ENCODE results near the gene TASP1.
A peak's percentile ranks its signal among the peaks of the same experiment; 100 is the strongest.

The TASP1 gene

DNA sequence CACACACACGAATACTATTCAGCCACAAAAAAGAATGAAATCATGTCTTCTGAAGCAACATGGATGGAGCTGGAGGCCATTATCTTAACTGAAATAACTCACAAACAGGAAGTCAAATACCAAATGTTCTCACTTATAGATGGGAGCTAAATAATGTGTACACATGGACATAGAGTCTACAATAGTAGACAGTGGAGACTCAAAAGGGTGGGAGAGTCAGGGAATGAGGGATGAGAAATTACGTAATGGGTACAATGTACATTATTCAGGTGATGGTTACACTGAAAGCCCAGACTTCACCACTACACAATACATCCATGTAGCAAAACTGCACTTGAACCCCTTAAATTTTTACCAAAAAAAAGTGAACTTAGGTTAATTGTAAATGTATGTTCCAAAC lies 160.4 kb downstream of the TASP1 start:
- TF ChIP-seq, protein P1, sequence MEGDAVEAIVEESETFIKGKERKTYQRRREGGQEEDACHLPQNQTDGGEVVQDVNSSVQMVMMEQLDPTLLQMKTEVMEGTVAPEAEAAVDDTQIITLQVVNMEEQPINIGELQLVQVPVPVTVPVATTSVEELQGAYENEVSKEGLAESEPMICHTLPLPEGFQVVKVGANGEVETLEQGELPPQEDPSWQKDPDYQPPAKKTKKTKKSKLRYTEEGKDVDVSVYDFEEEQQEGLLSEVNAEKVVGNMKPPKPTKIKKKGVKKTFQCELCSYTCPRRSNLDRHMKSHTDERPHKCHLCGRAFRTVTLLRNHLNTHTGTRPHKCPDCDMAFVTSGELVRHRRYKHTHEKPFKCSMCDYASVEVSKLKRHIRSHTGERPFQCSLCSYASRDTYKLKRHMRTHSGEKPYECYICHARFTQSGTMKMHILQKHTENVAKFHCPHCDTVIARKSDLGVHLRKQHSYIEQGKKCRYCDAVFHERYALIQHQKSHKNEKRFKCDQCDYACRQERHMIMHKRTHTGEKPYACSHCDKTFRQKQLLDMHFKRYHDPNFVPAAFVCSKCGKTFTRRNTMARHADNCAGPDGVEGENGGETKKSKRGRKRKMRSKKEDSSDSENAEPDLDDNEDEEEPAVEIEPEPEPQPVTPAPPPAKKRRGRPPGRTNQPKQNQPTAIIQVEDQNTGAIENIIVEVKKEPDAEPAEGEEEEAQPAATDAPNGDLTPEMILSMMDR (conservative IDR thresholded peaks at IDR 0.05; ENCODE audit: low read depth, low read length): no peak
- no peak for DNase-seq (ENCODE audit: low read depth)
- no peak overlapping the region for H3K4me3 ChIP-seq (ENCODE audit: low read length)

DNA sequence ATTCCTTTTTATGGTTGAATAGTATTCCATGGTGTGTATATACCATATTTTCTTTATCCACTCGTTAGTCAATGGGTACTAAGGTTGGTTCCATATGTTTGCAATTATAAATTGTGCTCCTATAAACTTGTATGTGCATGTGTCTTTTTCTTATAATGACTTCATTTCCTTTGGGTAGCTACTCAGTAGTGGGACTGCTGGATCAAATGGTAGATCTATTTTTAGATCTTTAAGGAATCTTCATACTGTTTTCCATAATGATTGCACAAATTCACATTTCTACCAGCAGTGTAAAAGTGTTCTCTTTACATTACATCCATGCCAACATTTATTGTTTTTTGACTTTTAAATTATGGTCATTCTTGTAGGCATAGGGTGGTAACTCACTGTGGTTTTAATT lies 164.3 kb downstream of the TASP1 start:
- no peak overlapping the region for H3K4me3 ChIP-seq (ENCODE audit: low read length)
- DNase-seq (ENCODE audit: low read depth): no peak
- TF ChIP-seq, protein P1 (conservative IDR thresholded peaks at IDR 0.05; ENCODE audit: low read depth, low read length): no peak

DNA sequence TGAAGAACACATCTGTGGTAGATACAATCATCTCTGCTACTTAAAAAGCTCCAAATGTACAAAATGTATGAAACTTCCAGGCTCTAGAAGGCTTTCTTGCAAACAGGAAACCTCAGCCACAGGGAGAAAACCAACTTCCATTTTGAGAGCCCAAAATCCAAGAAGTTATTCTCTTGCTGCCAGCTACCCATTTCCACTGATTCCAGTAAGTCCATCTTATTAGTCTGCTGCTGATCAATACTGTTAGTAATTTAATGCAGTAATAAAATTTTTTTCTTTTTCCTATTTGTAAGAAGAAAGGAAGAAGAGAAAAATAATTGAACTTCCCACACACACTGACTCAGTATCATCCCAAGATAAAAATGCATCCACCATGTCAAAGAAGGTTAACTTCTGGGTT lies 169.5 kb downstream of the TASP1 start:
- DNase-seq (ENCODE audit: low read depth): no peak
- no peak overlapping the region for H3K4me3 ChIP-seq (ENCODE audit: low read length)
- TF ChIP-seq, protein P1 (conservative IDR thresholded peaks at IDR 0.05; ENCODE audit: low read depth, low read length): no peak

DNA sequence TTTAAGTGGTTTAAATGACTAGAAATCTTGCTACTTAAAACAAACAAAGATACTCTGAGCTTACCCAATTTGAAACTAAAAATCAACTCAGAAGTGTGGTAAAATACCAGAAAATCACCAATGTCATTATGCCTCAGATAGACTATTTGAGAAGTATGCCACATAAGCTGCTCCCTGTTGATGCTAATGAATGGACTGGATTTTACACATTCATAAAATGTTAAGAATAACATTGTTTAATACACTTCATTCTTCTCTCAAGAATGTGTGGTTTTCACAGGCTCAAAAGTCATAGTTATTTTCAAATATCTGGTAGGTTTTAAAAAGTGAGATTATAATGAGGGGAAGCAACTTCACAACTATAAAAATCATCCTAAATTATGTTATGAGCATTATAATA lies 170.6 kb downstream of the TASP1 start:
- no peak overlapping the region for H3K4me3 ChIP-seq (ENCODE audit: low read length)
- DNase-seq (ENCODE audit: low read depth): peak; percentile 35
- TF ChIP-seq, protein P1 (conservative IDR thresholded peaks at IDR 0.05; ENCODE audit: low read depth, low read length): no peak

- TF ChIP-seq, protein P1 (conservative IDR thresholded peaks at IDR 0.05; ENCODE audit: low read depth, low read length): no peak
- no peak for DNase-seq (ENCODE audit: low read depth)
- no peak overlapping the region for H3K4me3 ChIP-seq (ENCODE audit: low read length)
These were observed 174.0 kb downstream of the TASP1 start for GRCh38 chr20:13464702-13465101.

- no peak for DNase-seq (ENCODE audit: low read depth)
- TF ChIP-seq, protein P1 (conservative IDR thresholded peaks at IDR 0.05; ENCODE audit: low read depth, low read length): no peak
- no peak overlapping the region for H3K4me3 ChIP-seq (ENCODE audit: low read length)
These were observed 176.8 kb downstream of the TASP1 start for GRCh38 chr20:13461849-13462458.

DNA sequence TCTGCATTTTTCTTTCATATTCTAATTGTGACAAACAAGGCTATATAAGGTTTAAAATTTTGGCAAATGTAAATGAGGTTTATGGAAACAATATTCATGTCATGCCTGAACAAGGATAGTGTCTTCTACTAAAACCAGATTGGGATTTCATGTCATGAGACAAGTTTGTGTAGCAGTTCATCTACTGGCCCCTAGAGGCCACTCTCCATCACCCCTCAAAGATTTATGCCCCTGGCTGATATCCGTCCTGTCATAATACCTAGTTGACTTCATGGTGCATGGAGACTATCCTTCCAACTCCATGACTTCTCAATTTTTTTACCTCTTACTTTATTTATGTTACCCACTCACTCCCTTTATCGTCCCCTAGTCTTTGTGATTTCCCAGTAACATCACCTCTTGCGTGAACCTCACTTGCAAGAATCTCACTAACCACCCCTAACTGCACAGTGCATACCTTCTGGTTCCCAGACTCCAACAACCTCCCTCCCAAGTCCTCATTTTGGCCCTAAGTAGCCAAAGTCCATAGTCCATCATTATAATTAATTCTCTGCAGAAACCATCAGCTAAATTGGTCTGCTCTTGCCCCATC lies 179.8 kb downstream of the TASP1 start:
- DNase-seq (ENCODE audit: low read depth): peak; percentile 5
- no peak overlapping the region for H3K4me3 ChIP-seq (ENCODE audit: low read length)
- TF ChIP-seq, protein P1 (conservative IDR thresholded peaks at IDR 0.05; ENCODE audit: low read depth, low read length): peak; percentile 91

Measured in retinal pigment epithelial cell (primary cell).